ENCODE data around the gene POLR2A.

The POLR2A gene

DNA sequence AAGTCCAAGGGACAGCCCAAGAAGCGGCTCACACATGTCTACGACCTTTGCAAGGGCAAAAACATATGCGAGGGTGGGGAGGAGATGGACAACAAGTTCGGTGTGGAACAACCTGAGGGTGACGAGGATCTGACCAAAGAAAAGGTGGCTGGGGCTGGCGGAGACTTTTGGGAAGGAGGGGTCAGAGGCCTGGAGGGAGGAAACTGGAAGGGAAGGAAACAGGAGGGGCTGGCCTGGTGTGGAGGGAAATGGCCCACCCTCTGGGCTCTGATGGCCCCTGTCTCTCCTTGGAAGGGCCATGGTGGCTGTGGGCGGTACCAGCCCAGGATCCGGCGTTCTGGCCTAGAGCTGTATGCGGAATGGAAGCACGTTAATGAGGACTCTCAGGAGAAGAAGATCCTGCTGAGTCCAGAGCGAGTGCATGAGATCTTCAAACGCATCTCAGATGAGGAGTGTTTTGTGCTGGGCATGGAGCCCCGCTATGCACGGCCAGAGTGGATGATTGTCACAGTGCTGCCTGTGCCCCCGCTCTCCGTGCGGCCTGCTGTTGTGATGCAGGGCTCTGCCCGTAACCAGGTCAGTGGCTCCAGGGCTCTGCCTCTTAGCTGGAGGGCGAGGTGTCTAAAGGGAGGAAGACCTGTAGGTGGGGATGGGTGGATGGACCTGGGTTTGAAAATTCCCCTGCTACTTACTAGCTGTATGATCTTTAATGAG lies 12.5 kb downstream of the POLR2A start:
- H3K4me3 ChIP-seq (ENCODE audit: low read length): no peak overlapping the region
- DNase-seq (ENCODE audit: low read depth): no peak
- TF ChIP-seq, protein P1, sequence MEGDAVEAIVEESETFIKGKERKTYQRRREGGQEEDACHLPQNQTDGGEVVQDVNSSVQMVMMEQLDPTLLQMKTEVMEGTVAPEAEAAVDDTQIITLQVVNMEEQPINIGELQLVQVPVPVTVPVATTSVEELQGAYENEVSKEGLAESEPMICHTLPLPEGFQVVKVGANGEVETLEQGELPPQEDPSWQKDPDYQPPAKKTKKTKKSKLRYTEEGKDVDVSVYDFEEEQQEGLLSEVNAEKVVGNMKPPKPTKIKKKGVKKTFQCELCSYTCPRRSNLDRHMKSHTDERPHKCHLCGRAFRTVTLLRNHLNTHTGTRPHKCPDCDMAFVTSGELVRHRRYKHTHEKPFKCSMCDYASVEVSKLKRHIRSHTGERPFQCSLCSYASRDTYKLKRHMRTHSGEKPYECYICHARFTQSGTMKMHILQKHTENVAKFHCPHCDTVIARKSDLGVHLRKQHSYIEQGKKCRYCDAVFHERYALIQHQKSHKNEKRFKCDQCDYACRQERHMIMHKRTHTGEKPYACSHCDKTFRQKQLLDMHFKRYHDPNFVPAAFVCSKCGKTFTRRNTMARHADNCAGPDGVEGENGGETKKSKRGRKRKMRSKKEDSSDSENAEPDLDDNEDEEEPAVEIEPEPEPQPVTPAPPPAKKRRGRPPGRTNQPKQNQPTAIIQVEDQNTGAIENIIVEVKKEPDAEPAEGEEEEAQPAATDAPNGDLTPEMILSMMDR (conservative IDR thresholded peaks at IDR 0.05; ENCODE audit: low read depth, low read length): no peak

DNA sequence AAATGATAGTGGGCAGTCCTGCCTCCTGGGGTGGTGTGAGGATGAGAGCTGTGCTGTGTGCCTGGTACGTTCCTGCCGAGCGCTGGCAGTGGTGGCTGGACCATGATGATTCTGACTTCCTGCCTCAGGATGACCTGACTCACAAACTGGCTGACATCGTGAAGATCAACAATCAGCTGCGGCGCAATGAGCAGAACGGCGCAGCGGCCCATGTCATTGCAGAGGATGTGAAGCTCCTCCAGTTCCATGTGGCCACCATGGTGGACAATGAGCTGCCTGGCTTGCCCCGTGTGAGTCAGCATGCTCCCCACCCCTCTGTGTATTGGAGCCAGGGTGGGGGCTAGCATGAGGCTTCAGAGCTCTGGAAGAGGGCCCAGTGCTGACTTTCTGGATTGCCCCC lies 13.1 kb downstream of the POLR2A start:
- no peak overlapping the region for H3K4me3 ChIP-seq (ENCODE audit: low read length)
- no peak for DNase-seq (ENCODE audit: low read depth)

DNA sequence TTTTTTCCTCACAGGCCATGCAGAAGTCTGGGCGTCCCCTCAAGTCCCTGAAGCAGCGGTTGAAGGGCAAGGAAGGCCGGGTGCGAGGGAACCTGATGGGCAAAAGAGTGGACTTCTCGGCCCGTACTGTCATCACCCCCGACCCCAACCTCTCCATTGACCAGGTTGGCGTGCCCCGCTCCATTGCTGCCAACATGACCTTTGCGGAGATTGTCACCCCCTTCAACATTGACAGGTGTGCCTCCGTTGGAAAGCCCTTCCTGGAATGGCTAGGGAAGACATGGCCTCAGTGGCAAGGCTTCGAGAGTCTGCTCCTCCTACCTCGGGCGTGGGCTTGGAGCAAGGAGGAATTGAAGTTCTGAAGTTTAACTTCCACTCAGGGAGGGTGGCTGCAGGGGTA lies 13.5 kb downstream of the POLR2A start:
- H3K4me3 ChIP-seq (ENCODE audit: low read length): no peak overlapping the region

More for the DNA sequence above, 13.1 kb downstream of the POLR2A start:
- TF ChIP-seq, protein P1 (conservative IDR thresholded peaks at IDR 0.05; ENCODE audit: low read depth, low read length): no peak

DNA sequence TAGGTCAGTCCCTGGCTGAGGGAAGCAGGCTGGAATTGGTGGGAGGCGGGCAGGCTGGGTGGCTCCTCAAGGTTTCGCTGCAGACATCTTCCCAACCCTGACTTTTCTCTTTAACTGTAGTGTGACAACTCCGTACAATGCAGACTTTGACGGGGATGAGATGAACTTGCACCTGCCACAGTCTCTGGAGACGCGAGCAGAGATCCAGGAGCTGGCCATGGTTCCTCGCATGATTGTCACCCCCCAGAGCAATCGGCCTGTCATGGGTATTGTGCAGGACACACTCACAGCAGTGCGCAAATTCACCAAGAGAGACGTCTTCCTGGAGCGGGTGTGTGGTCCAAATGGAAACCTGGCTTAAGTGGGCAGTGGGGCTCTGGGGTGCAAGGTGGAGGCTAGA lies 15.0 kb downstream of the POLR2A start:
- H3K4me3 ChIP-seq (ENCODE audit: low read length): no peak overlapping the region
- TF ChIP-seq, protein P1 (conservative IDR thresholded peaks at IDR 0.05; ENCODE audit: low read depth, low read length): no peak
- no peak for DNase-seq (ENCODE audit: low read depth)

More for the DNA sequence above, 13.5 kb downstream of the POLR2A start:
- TF ChIP-seq, protein P1 (conservative IDR thresholded peaks at IDR 0.05; ENCODE audit: low read depth, low read length): no peak
- DNase-seq (ENCODE audit: low read depth): no peak

DNA sequence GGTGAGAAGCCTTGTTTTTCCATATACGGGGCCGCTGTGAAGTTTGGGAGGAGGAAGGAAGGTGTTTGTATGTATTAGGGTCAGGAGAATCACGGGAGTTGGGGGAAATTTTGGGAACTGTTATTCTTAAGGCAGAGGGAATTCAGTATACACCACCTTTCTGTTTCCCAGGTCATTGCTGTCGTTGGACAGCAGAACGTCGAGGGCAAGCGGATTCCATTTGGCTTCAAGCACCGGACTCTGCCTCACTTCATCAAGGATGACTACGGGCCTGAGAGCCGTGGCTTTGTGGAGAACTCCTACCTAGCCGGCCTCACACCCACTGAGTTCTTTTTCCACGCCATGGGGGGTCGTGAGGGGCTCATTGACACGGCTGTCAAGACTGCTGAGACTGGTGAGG lies 17.6 kb downstream of the POLR2A start:
- TF ChIP-seq, protein P1 (conservative IDR thresholded peaks at IDR 0.05; ENCODE audit: low read depth, low read length): no peak
- DNase-seq (ENCODE audit: low read depth): no peak
- H3K4me3 ChIP-seq (ENCODE audit: low read length): no peak overlapping the region

DNA sequence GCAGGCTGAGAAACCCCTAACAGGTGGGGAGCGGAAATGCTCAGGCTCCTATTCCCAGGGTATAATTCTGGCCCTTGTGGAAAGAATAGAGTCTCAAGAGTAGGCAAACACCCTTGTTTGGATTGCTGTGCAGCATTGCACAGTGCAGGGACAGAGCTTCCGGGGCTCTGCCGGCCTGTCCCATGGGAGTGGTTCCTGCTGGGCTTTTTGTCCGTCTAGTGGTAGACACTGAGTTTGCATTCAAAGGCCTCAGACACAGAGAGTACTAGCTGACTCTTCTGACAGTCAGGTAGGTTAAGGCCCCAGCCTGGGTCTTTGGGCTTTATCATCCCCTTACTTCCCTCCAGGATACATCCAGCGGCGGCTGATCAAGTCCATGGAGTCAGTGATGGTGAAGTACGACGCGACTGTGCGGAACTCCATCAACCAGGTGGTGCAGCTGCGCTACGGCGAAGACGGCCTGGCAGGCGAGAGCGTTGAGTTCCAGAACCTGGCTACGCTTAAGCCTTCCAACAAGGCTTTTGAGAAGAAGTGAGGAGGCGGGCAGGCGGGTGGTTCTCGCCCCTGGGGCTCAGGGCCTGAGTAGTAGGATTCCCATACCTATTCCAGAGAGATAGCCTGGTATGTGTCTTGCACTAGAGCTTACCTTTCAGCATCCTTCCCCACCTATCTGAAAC lies 18.1 kb downstream of the POLR2A start:
- no peak overlapping the region for H3K4me3 ChIP-seq (ENCODE audit: low read length)
- no peak for DNase-seq (ENCODE audit: low read depth)
- TF ChIP-seq, protein P1 (conservative IDR thresholded peaks at IDR 0.05; ENCODE audit: low read depth, low read length): no peak

DNA sequence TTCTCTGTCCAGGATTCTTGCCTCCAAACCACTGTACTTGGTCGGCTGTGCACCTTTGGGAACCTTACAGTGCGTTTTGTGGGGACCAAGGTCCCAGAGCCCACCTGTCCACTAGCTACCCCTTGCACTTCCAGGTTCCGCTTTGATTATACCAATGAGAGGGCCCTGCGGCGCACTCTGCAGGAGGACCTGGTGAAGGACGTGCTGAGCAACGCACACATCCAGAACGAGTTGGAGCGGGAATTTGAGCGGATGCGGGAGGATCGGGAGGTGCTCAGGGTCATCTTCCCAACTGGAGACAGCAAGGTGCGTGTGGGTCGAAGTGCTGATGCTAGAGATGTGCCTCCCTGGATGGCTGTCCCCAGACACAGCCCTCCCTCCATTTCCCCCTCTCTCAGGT lies 18.8 kb downstream of the POLR2A start:
- no peak overlapping the region for H3K4me3 ChIP-seq (ENCODE audit: low read length)
- TF ChIP-seq, protein P1 (conservative IDR thresholded peaks at IDR 0.05; ENCODE audit: low read depth, low read length): peak; percentile 44
- DNase-seq (ENCODE audit: low read depth): no peak
